HG02938 (cell line): ENCODE measurements around the gene NAGLU.

Experiments
- ATAC-seq: cut with Tn5 transposase; IDR thresholded peaks from one replicate; pipeline ENCODE4 v1.9.1; 2021; ENCODE audit warnings: mild to moderate bottlenecking, moderate library complexity; ENCODE audit not compliant: unreplicated experiment

Gene NAGLU

DNA sequence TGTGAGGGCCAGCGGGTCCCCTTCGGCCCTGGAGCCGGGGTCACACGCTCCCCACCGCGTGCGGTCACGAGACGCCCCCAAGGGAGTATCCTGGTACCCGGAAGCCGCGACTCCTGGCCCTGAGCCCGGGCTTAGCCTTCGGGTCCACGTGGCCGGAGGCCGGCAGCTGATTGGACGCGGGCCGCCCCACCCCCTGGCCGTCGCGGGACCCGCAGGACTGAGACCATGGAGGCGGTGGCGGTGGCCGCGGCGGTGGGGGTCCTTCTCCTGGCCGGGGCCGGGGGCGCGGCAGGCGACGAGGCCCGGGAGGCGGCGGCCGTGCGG is at the start of gene NAGLU:
TSS of gene NAGLU (plus strand) at position 194 of the 324 bp plus-strand sequence. CDS start at position 226, 32 bp downstream.
- ATAC-seq: peak; percentile 70

DNA sequence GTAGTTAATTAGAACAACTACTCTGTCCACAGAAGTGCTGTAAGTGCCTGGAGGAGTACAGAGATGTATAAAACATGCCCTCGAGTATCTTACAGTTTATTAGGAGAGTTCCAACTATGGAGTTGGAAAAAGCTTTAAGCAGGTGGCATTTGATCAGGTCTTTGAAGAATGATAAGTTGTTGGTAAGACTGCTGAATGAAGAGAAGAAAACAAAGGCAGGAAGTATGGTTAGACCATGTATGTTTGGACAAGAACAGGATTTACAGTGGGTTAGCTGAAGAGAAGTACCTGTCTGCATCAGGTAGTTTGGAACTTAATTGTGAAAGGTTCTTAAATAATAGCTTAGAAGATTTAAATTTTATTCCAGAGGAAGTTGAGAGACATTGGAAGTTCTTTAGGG is 48.0 kb upstream of the NAGLU start:
- no peak for ATAC-seq

- no peak for ATAC-seq
Measured at GRCh38 chr17:42493319-42493718, 42.7 kb upstream of the NAGLU start.

GRCh38 chr17:42494673-42495072 is 41.4 kb upstream of the NAGLU start:
- ATAC-seq: no peak

DNA sequence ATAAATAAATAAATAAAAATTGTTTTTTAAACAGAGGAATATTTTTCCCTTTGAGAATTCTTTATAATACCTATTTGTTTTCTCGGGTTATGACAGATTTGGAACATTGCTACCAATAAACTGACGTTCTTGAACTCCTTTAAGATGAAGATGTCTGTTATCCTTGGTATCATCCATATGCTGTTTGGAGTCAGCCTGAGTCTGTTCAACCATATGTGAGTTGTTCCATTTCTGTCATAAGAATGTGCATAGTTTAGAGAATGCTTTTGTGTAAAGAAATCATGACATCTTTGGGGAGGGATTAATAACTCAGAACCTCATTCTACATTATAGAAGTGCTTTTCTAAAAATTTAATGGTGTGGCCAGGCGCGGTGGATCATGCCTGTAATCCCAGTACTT is 37.2 kb upstream of the NAGLU start:
- no peak for ATAC-seq

DNA sequence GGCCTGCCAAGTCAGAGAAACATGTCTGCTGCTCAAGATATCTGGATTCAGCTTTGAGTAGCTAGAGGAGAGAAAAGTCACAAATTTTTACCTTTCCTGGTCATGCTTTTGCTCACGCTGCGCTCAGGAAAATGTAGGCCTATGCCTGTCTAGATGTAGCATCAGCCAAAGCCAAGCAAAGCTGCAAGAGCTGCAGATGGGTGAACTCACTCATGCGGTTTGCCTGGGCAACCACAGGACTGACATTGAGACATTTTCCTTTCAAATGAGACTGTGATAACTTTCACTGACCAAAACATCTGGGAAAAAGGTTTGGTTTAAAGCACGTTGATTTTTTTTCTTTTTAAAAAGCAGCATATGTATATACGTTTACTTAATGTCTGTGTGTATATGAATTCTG is 34.0 kb upstream of the NAGLU start:
- no peak for ATAC-seq

DNA sequence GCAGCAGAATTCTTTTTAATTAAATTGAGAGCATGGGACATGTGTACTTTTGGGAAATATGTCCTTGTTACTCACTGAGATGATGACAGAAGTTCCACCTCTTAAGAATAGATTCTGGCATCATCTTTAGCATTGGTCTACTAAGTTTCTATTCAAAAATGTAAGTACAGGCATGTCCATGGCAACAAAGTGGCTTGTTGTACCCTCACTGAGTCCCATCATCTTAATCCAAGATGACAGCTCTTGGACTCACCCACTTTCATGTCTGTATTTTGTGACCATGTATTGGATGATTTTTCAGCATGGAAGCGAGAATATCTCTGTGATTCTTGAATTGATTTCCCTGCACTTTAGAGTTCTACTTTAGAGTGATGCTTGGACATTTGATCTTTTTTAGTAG is 33.1 kb upstream of the NAGLU start:
- ATAC-seq: no peak

- ATAC-seq: no peak
Measured at GRCh38 chr17:42507671-42508070, 28.4 kb upstream of the NAGLU start.

DNA sequence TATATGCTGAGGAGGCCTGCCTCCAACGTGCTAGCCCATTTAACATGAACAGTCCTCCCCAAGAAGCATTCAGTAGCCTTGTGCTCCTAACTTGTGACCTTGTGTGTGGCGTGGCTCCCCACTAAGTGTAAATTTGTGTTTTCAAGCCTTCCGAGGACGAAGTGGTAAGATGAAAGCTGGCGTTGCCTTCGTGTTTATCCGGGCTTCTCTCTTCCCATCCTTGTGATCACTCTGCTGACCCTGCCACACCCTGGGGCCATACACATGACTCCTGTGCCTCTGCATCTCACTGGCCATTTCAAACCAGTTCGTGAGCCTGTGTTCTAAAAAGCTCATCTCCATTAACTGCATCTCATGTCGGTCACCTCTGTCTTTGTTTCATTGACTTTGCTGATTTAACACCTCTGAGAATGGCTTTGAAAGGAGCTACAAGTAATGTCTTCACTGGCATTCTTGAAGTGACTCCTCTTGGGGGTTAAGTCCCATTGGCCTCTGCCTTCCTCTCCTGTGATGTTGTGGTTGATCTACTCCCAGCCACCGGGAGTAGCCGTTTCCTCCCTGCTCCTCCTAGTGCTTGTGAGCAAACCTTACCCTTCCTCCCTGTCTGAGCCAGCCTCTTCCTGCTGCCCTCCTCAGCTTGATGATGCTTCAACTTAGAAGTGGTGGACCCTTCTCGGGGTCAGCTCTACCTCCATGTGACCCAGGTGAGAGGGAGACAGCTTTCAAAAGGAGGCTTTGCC is 27.4 kb upstream of the NAGLU start:
- no peak for ATAC-seq

- ATAC-seq: no peak
Measured at GRCh38 chr17:42509409-42509808, 26.6 kb upstream of the NAGLU start.

- no peak for ATAC-seq
Measured at GRCh38 chr17:42509841-42510240, 26.2 kb upstream of the NAGLU start.

DNA sequence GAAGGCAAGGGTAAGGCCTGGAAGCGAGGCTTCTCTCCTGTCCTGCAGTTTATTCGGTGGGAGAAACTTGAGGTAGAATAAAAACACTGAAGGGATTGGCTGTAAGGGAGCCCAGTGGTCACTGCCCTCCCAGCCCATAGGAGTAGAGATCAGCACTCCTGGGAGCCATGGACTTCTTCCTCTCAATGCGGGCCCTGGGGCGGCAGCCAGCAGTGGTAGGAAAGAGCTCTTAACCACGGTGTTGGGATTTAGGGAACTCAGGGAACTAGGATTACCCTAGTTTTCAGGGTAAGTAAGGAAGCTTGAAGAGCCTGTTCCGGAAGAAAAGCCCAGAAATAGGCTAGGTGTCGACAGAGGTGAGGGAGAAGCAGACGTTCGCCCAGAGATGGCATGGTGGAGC is 23.8 kb upstream of the NAGLU start:
- no peak for ATAC-seq

GRCh38 chr17:42512733-42513251 is 23.2 kb upstream of the NAGLU start:
- ATAC-seq: no peak

DNA sequence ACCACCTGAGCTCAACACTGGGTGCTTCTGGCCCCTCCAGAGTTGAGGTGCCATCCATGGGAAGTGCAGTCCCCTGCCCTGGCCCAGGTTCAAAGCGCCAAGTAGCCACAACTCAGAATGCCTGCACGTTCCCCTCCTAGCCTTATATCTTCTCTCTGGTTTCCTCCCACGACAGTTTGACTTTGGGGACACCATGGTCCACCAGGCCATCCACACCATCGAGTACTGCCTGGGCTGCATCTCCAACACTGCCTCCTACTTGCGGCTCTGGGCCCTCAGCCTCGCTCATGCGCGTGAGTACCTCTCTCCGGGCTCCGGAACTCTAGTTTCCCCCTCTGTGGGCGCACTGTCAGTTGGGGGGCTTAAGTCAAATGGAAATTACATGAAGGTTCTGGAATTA is 22.4 kb upstream of the NAGLU start:
- ATAC-seq: no peak

- ATAC-seq: no peak
Measured at GRCh38 chr17:42514279-42514678, 21.8 kb upstream of the NAGLU start.

GRCh38 chr17:42514867-42515266 is 21.2 kb upstream of the NAGLU start:
- ATAC-seq: no peak

GRCh38 chr17:42517516-42517915 is 18.5 kb upstream of the NAGLU start:
- no peak for ATAC-seq

- no peak for ATAC-seq
Measured at GRCh38 chr17:42518046-42518754, 17.8 kb upstream of the NAGLU start.

DNA sequence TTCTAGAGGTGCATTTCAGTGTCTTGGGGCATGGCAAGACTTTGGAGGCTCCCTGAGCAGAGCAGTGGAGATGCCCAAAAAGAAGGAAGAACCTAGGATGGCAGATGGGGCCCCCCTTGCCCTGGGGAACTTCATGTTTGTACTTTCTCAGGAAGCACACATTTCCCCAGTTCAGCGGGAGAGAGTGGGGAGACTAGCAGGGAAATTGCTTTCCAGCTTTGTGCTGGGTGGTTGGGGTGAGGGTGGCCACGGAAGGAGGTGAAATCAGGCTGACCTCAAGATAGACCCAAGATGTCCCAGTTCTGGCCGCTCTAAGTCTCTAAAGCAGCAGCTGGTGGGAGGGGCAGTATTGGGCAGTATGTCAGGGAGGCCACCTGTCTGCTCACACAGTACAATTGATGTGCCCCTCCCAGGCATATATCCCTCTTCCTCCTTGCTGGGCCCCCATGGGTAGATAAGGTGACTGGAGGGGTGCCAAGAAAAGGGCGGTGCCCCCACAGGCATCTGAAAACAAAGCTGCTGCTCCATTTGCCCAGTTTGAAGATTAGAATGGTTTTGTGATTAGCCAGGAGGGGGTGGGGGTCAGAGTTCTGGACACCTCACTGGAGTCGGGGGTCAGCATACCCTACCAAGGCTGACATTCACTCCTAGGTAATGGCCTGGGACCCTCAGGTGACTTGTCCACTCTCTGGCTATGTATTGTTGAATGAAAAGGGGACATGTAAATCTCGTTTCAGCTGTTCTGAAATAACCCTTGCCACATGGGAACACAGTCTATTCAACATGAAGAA is 17.1 kb upstream of the NAGLU start:
- no peak for ATAC-seq

DNA sequence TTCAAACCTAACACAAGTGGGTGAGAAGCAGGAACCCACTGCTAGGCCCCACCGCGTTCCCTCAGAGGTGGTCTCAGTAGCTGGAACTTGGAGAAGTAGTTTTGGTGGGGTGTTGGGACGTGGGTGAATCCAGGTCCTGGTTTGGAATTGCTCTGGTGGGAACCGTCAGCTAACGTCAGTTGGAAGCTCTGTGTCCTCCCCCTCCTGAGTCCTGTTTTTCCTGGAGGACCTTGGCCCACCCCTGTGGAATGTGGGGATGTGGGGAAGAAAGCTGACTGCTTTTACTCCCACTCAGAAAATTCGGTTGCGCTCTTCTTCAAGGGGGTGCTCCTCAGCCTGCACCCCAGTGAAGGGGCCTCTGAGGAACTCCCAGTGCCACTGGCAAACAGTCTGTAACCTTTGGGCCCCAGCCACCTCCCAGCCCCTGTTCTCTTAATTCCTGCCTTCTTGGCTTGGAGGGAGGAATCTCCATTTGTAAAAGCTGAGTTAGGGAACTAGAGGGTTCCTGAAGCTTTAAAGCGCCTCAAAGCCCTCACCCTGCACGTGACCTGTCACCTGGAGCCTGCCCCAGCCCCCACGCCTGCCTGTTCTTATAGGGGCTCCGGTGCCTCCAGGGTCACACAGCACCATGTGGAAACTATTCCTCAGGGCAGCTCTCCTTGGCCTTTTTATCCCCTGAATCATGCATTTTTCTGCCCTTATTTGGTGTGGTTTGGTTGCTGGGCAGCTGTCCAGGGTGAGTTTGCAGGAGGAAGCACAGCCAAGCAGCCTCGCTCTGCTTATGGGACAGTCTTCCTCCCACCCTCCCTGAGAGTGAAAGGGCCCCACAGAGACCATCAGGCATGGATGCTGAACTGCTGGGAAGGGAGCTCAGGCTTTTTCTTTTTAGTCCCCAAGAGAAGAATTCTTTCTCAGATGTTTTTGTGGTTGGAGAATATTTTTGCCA is 16.2 kb upstream of the NAGLU start:
- no peak for ATAC-seq

DNA sequence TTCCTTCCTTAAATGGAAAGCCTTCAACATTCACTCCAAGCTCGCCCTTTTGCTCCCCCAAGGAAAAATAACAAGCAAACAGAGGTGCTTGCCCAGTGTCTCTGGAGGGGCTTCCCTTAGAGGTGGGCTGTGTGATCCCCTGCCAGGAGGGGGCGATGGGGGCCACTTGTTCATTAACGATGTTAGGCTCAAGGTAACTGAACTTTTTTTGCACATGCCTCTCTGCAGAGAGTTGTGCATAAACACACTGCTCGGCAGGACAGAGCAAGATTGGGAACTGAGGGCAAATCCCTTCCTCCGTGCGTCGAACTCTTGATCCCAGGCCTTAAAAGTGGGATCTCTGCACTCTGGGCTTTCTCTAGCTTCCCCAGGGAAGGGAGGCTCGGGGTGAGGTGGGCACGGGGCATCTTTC is 15.5 kb upstream of the NAGLU start:
- no peak for ATAC-seq
